Naive thymus-derived CD4-positive, alpha-beta T cell (primary cell): Measurements from ENCODE around the gene CELA3B. TPM values are rescaled to one million over a fixed set of nuclear protein-coding genes. Genes with fewer than 3 reads are reported as not detected.

Experiments
- ATAC-seq: fragments of 150-1000 bp; cut with Tn5 transposase; 2 replicates; pipeline ENCODE4 v1.10.0; 2021; ENCODE audit warnings: mild to moderate bottlenecking, moderate library complexity
- CTCF ChIA-PET: fragments of 350-600 bp; sonication (Branson Sonifier 250); formaldehyde crosslinking; loops from one replicate; lab custom pipeline; 2021; ENCODE audit warnings: antibody characterized with exemption; lab: Charles Lee
- POLR2A ChIA-PET: fragments of 350-600 bp; sonication (Branson Sonifier 250); formaldehyde crosslinking; loops from one replicate; lab custom pipeline; 2021; ENCODE audit warnings: antibody characterized with exemption, inconsistent platforms; lab: Charles Lee
- DNase-seq, 9 donors: peaks; one replicate each; pipeline versions ENCODE4 v3.0.0 to v3.0.0-alpha.2; 2020 to 2022; ENCODE audit warnings: mixed read lengths in 1 of 9
- H3K27ac ChIP-seq: one replicate; pipeline ENCODE4 v1.7.0; 2013; ENCODE audit warnings: mild to moderate bottlenecking, low read depth, low read length, moderate library complexity
- H3K27me3 ChIP-seq, 2 donors: one replicate each; pipeline ENCODE4 v1.7.0; 2013; ENCODE audit warnings: low read length in 2 of 2, mild to moderate bottlenecking in 2 of 2, moderate library complexity in 2 of 2; ENCODE audit not compliant: control insufficient read depth in 2 of 2, insufficient read depth in 2 of 2
- H3K36me3 ChIP-seq, 3 experiments: 1 replicate in 2 of 3; 2 replicates in 1 of 3; pipeline ENCODE4 v1.7.0; 2013; ENCODE audit warnings: low read length in 3 of 3, mild to moderate bottlenecking in 3 of 3, moderate library complexity in 1 of 3; ENCODE audit not compliant: insufficient read depth in 3 of 3, control insufficient read depth in 2 of 3
- H3K4me1 ChIP-seq, 2 donors: one replicate each; pipeline ENCODE4 v1.7.0; 2013; ENCODE audit warnings: low read length in 2 of 2, mild to moderate bottlenecking in 2 of 2, moderate library complexity in 1 of 2; ENCODE audit not compliant: control insufficient read depth in 2 of 2, insufficient read depth in 2 of 2
- H3K4me3 ChIP-seq: 2 replicates; pipeline ENCODE4 v1.7.0; 2013; ENCODE audit warnings: mild to moderate bottlenecking, low read length
- H3K9me3 ChIP-seq, 3 experiments: 1 replicate in 2 of 3; 2 replicates in 1 of 3; pipeline ENCODE4 v1.7.0; 2013; ENCODE audit warnings: low read length in 3 of 3; ENCODE audit not compliant: control insufficient read depth in 2 of 3
- H3K27ac Mint-ChIP-seq, 9 donors: one replicate each; pipeline ENCODE4 v1.8.0; 2020 to 2022; ENCODE audit warnings: mixed read lengths in 9 of 9, mild to moderate bottlenecking in 8 of 9, moderate library complexity in 5 of 9, inconsistent platforms in 2 of 9
- H3K27me3 Mint-ChIP-seq, 5 donors: one replicate each; pipeline ENCODE4 v1.8.0; 2021 to 2022; ENCODE audit warnings: mixed read lengths in 5 of 5, mild to moderate bottlenecking in 1 of 5
- H3K36me3 Mint-ChIP-seq, 5 donors: one replicate each; pipeline ENCODE4 v1.8.0; 2020 to 2022; ENCODE audit warnings: mixed read lengths in 5 of 5, mild to moderate bottlenecking in 3 of 5, inconsistent platforms in 1 of 5
- H3K4me1 Mint-ChIP-seq, 7 donors: one replicate each; pipeline ENCODE4 v1.8.0; 2020 to 2022; ENCODE audit warnings: mixed read lengths in 7 of 7, mild to moderate bottlenecking in 3 of 7, inconsistent platforms in 1 of 7
- H3K4me3 Mint-ChIP-seq, 10 donors: one replicate each; pipeline ENCODE4 v1.8.0; 2020 to 2022; ENCODE audit warnings: mild to moderate bottlenecking in 10 of 10, mixed read lengths in 10 of 10, moderate library complexity in 6 of 10, inconsistent platforms in 2 of 10
- H3K9me3 Mint-ChIP-seq, 11 donors: one replicate each; pipeline ENCODE4 v1.8.0; 2020 to 2022; ENCODE audit warnings: mixed read lengths in 11 of 11, mild to moderate bottlenecking in 4 of 11, inconsistent platforms in 1 of 11, moderate library complexity in 1 of 11
- intact Hi-C, 2 donors: fragments of 100-400 bp; cut with micrococcal nuclease; formaldehyde crosslinking; loops; one replicate each; pipeline ENCODE4 v1.15.1; 2023
- polyA plus RNA-seq, 2 donors: library from polyadenylated mRNA; unstranded; fragments of 300-500 nt; fragmentation: Illumina TruSeq; gene quantifications; one replicate each; pipeline ENCODE4 v1.2.3, GENCODE V29; 2021
- total RNA-seq, 6 experiments: library from RNA in 5 of 6; stranded (reverse) in 5 of 6; gene quantifications; 1 replicate in 5 of 6; 2 replicates in 1 of 6; pipeline ENCODE4 v1.2.3 and lab custom pipeline; 2021 to 2026

Gene CELA3B
- total and polyA plus RNA-seq, 7 experiments from 2014 or later, result not detected

GRCh38 chr1:21937034-21937371 is 39.8 kb upstream of the CELA3B start, which contains the start of gene HSPG2:
Gene HSPG2 (minus strand): TSS chr1:21937310. CDS start chr1:21937217, 93 bp downstream.
- Histone ChIP-seq H3K27ac (peak within 1 kb of the TSS; percentile 60), H3K4me1 (peaks cover 0 to 25% of the 10 kb centered on the region in 2 donors), H3K9me3 (no peaks in the 10 kb centered on the region), H3K4me3 (peak within 1 kb of the TSS; percentile 47), H3K27me3 (no peaks in the 10 kb centered on the region), H3K36me3 (no peaks in the 10 kb centered on the region)
- Mint-ChIP-seq H3K27me3 (peaks cover 0 to 44% (median 0%) of the 10 kb centered on the region in 5 donors), H3K36me3 (peaks cover 0 to 5% (median 0%) of the 10 kb centered on the region in 5 donors), H3K27ac (peak within 1 kb of the TSS; percentile 46 to 95 (median 85)), H3K9me3 (peaks cover 0 to 3% (median 0%) of the 10 kb centered on the region in 11 donors), H3K4me3 (peak within 1 kb of the TSS; percentile 81 to 97 (median 92)), H3K4me1 (peaks cover 13 to 42% (median 23%) of the 10 kb centered on the region in 7 donors)
- POLR2A ChIA-PET, result interaction anchor here (1.3 kb wide), 2 partner anchors 27 to 168 kb away, joined by 3 to 9 read pairs; no protein-coding TSS in a partner anchor
- DNase-seq (no peak), ATAC-seq (no peak)
- intact Hi-C loops, result loop anchor here (1.0 to 10.0 kb wide), 4 partner anchors 20 to 154 kb away; partner anchors contain the start of genes LDLRAD2 (in 1 of the 2) and USP48 (in 1 of the 2)
- CTCF ChIA-PET, result no interaction called here

DNA sequence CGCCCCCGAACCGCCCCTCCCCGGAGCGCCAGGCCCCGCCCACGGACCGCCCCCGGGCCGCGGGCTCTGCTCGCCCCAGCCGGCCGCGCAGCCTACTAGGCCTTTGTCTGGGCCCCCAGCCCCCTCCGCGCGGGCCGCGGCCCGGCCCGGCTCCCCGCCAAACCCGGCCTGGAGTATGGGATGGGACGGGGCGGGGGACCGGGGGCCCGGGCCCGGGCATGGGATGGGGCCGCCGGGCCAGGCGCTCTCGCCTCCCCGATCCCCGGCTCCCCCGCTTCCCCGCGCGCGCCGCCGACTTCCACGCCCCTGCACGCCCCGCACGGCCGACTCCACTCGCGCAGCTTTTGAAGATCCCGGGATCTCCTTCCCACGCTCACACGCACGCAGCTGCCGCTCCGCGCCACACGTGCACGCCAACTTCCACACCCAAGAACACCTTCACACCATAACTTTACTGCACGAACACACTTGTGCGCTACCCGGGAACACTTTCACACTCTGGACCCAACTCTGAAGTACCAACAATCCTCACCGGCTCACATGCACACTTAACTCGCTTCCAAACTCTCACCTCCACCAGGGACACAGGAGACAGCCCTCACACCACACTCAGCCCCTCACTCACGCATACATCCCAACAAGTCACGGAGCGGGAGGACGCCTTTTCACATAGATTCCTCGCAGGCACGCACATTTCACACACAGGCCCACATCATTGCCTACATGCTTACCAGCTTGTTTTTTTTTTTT is 39.3 kb upstream of the CELA3B start:
- Mint-ChIP-seq H3K9me3 (peaks cover 0 to 3% (median 0%) of the 10 kb centered on the region in 11 donors), H3K36me3 (peaks cover 0 to 5% (median 0%) of the 10 kb centered on the region in 5 donors), H3K27me3 (peaks cover 0 to 44% (median 0%) of the 10 kb centered on the region in 5 donors), H3K4me3 (peak overlapping the region; percentile 81 to 97 (median 92)), H3K27ac (peak overlapping the region; percentile 46 to 95 (median 85)), H3K4me1 (peaks cover 13 to 42% (median 23%) of the 10 kb centered on the region in 7 donors)
- Histone ChIP-seq H3K27me3 (no peaks in the 10 kb centered on the region), H3K4me3 (peak overlapping the region; percentile 47), H3K27ac (peak overlapping the region; percentile 60), H3K36me3 (no peaks in the 10 kb centered on the region), H3K9me3 (no peaks in the 10 kb centered on the region), H3K4me1 (peaks cover 0 to 25% of the 10 kb centered on the region in 2 donors)
- intact Hi-C loops, result loop anchor here (1.0 to 10.0 kb wide), 4 partner anchors 20 to 154 kb away; partner anchors contain the start of genes LDLRAD2 (in 1 of the 2) and USP48 (in 1 of the 2)
- POLR2A ChIA-PET, result no interaction called here
- CTCF ChIA-PET, result interaction anchor here (0.7 kb wide), 1 partner anchor 26 kb away, joined by 4 read pairs; no protein-coding TSS in a partner anchor
- ATAC-seq (peak; percentile 96), DNase-seq (peak; percentile 49 to 79 (median 61))

- H3K36me3 Mint-ChIP-seq, result peaks cover 0 to 5% (median 0%) of the 10 kb centered on the region in 5 donors
- intact Hi-C loops, result loop anchor here in 1 of 2 donors (10.0 kb wide), 1 partner anchor 124 kb away; the partner anchor contains the start of gene LDLRAD2
- peak overlapping the region; percentile 66 to 97 (median 92) for H3K4me3 Mint-ChIP-seq
- H3K4me3 ChIP-seq, result no peak overlapping the region
- no peaks in the 10 kb centered on the region for H3K27me3 ChIP-seq
- peaks cover 0 to 44% (median 0%) of the 10 kb centered on the region in 5 donors for H3K27me3 Mint-ChIP-seq
- no peak overlapping the region for H3K27ac ChIP-seq
- DNase-seq, result no peak
- ChIA-PET POLR2A (interaction anchor here (0.7 kb wide), 1 partner anchor 20 kb away, joined by 3 read pairs; no protein-coding TSS in a partner anchor), CTCF (no interaction called here)
- H3K9me3 Mint-ChIP-seq, result peaks cover 0 to 3% (median 0%) of the 10 kb centered on the region in 11 donors
- H3K9me3 ChIP-seq, result no peaks in the 10 kb centered on the region
- peaks cover 0 to 17% of the 10 kb centered on the region in 2 donors for H3K4me1 ChIP-seq
- peak overlapping the region in 5 of 9 donors; percentile 33 to 95 (median 64) for H3K27ac Mint-ChIP-seq
- no peak for ATAC-seq
- no peaks in the 10 kb centered on the region for H3K36me3 ChIP-seq
- peaks cover 7 to 32% (median 15%) of the 10 kb centered on the region in 7 donors for H3K4me1 Mint-ChIP-seq
These were observed 37.9 kb upstream of the CELA3B start for GRCh38 chr1:21938732-21939538.

GRCh38 chr1:21939650-21940374 is 37.0 kb upstream of the CELA3B start:
- no peak for DNase-seq
- H3K4me1 ChIP-seq, result peaks cover 0 to 15% of the 10 kb centered on the region in 2 donors
- H3K27ac Mint-ChIP-seq, result peak overlapping the region in 3 of 9 donors; percentile 16 to 24 (median 23)
- peaks cover 0 to 44% (median 0%) of the 10 kb centered on the region in 5 donors for H3K27me3 Mint-ChIP-seq
- peaks cover 0 to 3% (median 0%) of the 10 kb centered on the region in 11 donors for H3K9me3 Mint-ChIP-seq
- no peaks in the 10 kb centered on the region for H3K27me3 ChIP-seq
- no peak for ATAC-seq
- H3K36me3 ChIP-seq, result no peaks in the 10 kb centered on the region
- H3K27ac ChIP-seq, result no peak overlapping the region
- ChIA-PET POLR2A (no interaction called here), CTCF (no interaction called here)
- no peaks in the 10 kb centered on the region for H3K9me3 ChIP-seq
- peaks cover 0 to 5% (median 0%) of the 10 kb centered on the region in 5 donors for H3K36me3 Mint-ChIP-seq
- H3K4me1 Mint-ChIP-seq, result peaks cover 4 to 27% (median 15%) of the 10 kb centered on the region in 7 donors
- no peak overlapping the region for H3K4me3 ChIP-seq
- no peak overlapping the region for H3K4me3 Mint-ChIP-seq
- intact Hi-C loops, result loop anchor here in 1 of 2 donors (10.0 kb wide), 1 partner anchor 125 kb away; the partner anchor contains the start of gene LDLRAD2

GRCh38 chr1:21940492-21940891 is 36.3 kb upstream of the CELA3B start:
- Histone ChIP-seq H3K27ac (no peak overlapping the region), H3K27me3 (no peaks in the 10 kb centered on the region), H3K4me3 (no peak overlapping the region), H3K9me3 (no peaks in the 10 kb centered on the region), H3K36me3 (no peaks in the 10 kb centered on the region), H3K4me1 (peaks cover 0 to 15% of the 10 kb centered on the region in 2 donors)
- Mint-ChIP-seq H3K36me3 (peaks cover 0 to 5% (median 0%) of the 10 kb centered on the region in 5 donors), H3K27me3 (peaks cover 0 to 42% (median 0%) of the 10 kb centered on the region in 5 donors), H3K4me3 (no peak overlapping the region), H3K4me1 (peaks cover 2 to 23% (median 14%) of the 10 kb centered on the region in 7 donors), H3K27ac (peak overlapping the region in 1 of 9 donors; percentile 23), H3K9me3 (peaks cover 0 to 3% (median 0%) of the 10 kb centered on the region in 11 donors)
- POLR2A ChIA-PET, result no interaction called here
- ATAC-seq (no peak), DNase-seq (no peak)
- CTCF ChIA-PET, result no interaction called here
- intact Hi-C loops, result no loop called here
